ENCODE results near the gene NSUN3.

Gene NSUN3

DNA sequence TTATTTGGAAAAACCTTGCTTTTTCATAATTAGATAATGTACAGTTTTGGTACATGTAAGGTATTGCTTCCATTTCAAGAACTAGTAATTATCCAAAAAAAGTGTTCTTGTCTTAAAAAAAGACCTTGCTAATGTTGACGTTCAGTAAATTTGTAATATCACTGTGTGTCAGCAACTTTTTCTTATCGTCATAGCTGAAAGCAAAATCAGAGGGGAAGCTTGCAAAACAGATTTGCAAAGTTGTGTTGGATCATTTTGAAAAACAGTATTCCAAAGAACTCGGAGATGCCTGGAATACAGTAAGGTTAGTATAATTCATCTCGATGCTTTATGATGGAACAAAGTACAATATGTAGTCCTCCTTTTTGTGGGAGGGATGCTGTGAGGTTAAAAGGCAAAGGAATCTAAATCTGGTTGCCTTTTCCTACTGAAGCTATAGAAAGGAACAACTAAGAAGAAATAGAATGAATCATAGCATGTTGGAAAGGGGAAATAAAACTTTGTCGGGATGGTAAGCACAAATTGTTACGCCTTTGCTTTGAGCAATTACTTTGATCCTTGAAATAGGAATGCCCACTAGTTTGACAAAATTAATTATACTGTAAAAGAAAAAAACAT is 1.5 kb downstream of the NSUN3 start:
- ChIA-PET CTCF (no interaction called here), POLR2A (interaction anchor here (1.8 to 2.2 kb wide), 2 partner anchors 75 to 77 kb away, joined by 4 to 8 read pairs; no protein-coding TSS in a partner anchor)
- TF ChIP-seq NFRKB (IDR thresholded peaks at IDR 0.05) = no peak
- no peak for TF ChIP-seq ZNF384 (IDR thresholded peaks at IDR 0.05)
- no peak for DNase-seq (ENCODE audit: extremely low spot score)

DNA sequence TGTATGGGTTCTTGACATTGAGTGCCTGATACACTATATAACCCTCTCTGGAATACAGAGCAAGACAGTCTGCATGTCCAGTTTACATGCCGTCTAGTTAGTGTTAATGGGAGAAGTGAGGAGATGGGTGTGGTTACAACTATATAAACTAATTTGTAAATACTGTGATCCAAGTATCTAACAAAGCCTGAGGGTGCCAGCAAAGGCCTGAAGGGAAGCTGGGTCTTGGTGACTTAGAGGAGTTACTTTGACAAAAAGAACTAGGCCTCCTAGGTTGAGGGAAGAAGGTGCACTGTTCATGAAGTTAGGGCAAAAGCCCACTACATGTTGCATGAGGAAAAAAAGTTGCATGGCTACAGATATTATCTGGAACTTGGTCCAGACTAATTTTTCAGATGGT is 2.3 kb downstream of the NSUN3 start:
- no peak for DNase-seq (ENCODE audit: extremely low spot score)
- TF ChIP-seq ZNF384 (IDR thresholded peaks at IDR 0.05) = no peak
- no peak for TF ChIP-seq BHLHE40 (IDR thresholded peaks at IDR 0.05; ENCODE audit: borderline replicate concordance)
- TF ChIP-seq ARNT (IDR thresholded peaks at IDR 0.05) = no peak
- TF ChIP-seq FOXA1 (IDR thresholded peaks at IDR 0.05) = no peak
- no peak for TF ChIP-seq FOXK2 (IDR thresholded peaks at IDR 0.05)
- TF ChIP-seq L3MBTL2 (conservative IDR thresholded peaks at IDR 0.05) = no peak
- TF ChIP-seq, protein P1, sequence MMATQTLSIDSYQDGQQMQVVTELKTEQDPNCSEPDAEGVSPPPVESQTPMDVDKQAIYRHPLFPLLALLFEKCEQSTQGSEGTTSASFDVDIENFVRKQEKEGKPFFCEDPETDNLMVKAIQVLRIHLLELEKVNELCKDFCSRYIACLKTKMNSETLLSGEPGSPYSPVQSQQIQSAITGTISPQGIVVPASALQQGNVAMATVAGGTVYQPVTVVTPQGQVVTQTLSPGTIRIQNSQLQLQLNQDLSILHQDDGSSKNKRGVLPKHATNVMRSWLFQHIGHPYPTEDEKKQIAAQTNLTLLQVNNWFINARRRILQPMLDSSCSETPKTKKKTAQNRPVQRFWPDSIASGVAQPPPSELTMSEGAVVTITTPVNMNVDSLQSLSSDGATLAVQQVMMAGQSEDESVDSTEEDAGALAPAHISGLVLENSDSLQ (IDR thresholded peaks at IDR 0.05) = no peak
- TF ChIP-seq TARDBP (IDR thresholded peaks at IDR 0.05) = no peak
- TF ChIP-seq HDGF (IDR thresholded peaks at IDR 0.05; ENCODE audit: borderline replicate concordance) = no peak
- no peak for TF ChIP-seq NFRKB (IDR thresholded peaks at IDR 0.05)
- TF ChIP-seq LEF1 (IDR thresholded peaks at IDR 0.05; ENCODE audit: borderline replicate concordance) = no peak
- TF ChIP-seq SP1 (IDR thresholded peaks at IDR 0.05) = no peak
- no peak for TF ChIP-seq CTBP1 (IDR thresholded peaks at IDR 0.05; ENCODE audit: borderline replicate concordance)
- no peak for TF ChIP-seq ELF4 (IDR thresholded peaks at IDR 0.05)
- no peak for TF ChIP-seq SUZ12 (IDR thresholded peaks at IDR 0.05)
- CTCF ChIA-PET = interaction anchor here (1.2 kb wide), 1 partner anchor 34 kb away, joined by 3 read pairs; no protein-coding TSS in a partner anchor
- POLR2A ChIA-PET = interaction anchor here (0.7 kb wide), 1 partner anchor 75 kb away, joined by 3 read pairs; no protein-coding TSS in a partner anchor

DNA sequence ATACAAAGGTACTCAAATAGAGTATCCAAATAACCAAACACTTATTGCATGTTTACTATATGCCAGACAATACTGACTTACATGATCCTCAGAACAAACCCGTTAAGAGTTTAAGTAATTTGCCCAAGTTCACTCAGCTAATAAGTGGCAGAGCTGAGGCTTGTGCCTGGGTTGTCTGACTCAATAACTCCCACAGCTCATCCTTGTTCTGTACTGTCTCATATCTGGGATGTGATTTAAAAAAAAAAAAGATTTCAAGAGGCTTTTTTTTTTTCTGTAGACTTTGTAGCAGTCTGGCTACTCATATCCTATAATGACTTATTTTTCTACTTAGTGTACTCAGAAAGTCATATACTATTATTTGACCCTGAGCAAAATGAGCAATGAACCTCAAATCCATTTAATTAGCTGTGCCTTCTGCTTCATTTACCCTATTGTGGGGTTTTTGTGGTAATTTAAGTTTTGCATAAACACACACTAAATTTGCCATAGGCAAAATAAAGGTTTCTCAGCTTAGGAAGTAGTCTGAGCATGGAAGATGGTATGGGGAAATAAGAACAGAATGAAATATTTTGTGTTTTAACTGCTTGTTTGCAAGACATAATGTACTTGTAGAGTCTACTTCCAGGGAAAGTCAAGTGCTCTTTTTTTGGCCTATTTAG is 3.1 kb downstream of the NSUN3 start:
- no peak for TF ChIP-seq ELF4 (IDR thresholded peaks at IDR 0.05)
- no peak for TF ChIP-seq ZNF384 (IDR thresholded peaks at IDR 0.05)
- TF ChIP-seq BHLHE40 (IDR thresholded peaks at IDR 0.05; ENCODE audit: borderline replicate concordance) = no peak
- no peak for TF ChIP-seq TARDBP (IDR thresholded peaks at IDR 0.05)
- no peak for TF ChIP-seq FOXA1 (IDR thresholded peaks at IDR 0.05)
- no peak for TF ChIP-seq CTBP1 (IDR thresholded peaks at IDR 0.05; ENCODE audit: borderline replicate concordance)
- TF ChIP-seq HDGF (IDR thresholded peaks at IDR 0.05; ENCODE audit: borderline replicate concordance) = no peak
- no peak for TF ChIP-seq LEF1 (IDR thresholded peaks at IDR 0.05; ENCODE audit: borderline replicate concordance)
- TF ChIP-seq SP1 (IDR thresholded peaks at IDR 0.05) = no peak
- no peak for TF ChIP-seq FOXK2 (IDR thresholded peaks at IDR 0.05)
- no peak for TF ChIP-seq NFRKB (IDR thresholded peaks at IDR 0.05)
- TF ChIP-seq ARNT (IDR thresholded peaks at IDR 0.05) = no peak
- TF ChIP-seq L3MBTL2 (conservative IDR thresholded peaks at IDR 0.05) = no peak
- ChIA-PET CTCF (interaction anchor here (1.2 kb wide), 1 partner anchor 33 kb away, joined by 3 read pairs; no protein-coding TSS in a partner anchor), POLR2A (interaction anchor here (0.7 kb wide), 1 partner anchor 76 kb away, joined by 3 read pairs; no protein-coding TSS in a partner anchor)
- DNase-seq (ENCODE audit: extremely low spot score) = no peak

DNA sequence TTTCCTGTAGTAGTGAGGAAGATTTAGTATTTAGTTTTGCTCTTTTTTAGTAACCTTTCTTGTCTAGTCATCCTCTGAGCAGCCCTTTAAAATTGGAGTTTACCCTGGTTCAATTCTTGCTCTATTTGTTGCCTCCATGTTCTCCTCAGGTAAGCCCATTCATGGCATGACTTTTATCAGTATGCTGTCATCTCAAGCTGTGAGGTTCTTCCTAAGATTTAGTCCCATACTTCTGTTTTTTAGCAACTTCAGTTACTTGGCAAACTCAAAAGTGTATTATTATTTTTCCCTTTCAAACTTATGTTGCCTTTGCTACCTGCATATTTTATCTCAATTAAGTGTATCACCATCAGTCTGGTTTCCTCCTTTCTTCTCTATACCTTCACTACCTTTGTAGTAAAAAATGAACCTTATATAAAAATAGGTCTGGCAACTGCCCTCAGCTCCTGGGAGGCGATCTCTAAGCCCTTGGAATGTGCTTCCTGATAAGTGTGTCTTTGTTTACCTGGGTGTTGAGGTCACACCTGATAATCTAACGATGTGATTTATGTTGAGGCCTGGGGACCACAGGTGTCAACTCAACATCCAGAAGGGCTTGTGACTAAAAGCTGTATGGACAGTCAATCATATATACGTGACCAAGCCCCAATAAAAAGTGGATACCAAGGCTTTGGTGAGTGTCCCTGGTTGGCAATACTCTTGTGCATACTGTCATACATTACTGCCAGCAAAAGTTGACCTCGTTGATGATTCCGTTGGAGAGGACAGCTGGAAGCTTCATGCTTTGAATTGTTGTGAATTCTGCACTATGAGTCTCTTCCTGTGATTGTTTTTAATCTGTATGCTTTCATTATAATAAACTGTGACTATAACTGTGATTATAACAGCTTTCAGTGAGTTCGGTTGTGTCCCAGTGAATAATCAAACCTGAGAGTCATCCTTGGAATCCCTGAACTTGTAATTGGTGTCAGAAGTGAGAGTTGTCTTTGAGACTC is 3.9 kb downstream of the NSUN3 start:
- TF ChIP-seq FOXK2 (IDR thresholded peaks at IDR 0.05) = no peak
- TF ChIP-seq SP1 (IDR thresholded peaks at IDR 0.05) = no peak
- TF ChIP-seq L3MBTL2 (conservative IDR thresholded peaks at IDR 0.05) = no peak
- no peak for TF ChIP-seq ELF4 (IDR thresholded peaks at IDR 0.05)
- DNase-seq (ENCODE audit: extremely low spot score) = no peak
- POLR2A ChIA-PET = no interaction called here
- CTCF ChIA-PET = interaction anchor here (0.8 to 1.2 kb wide), 2 partner anchors 32 to 33 kb away, joined by 3 read pairs; no protein-coding TSS in a partner anchor

DNA sequence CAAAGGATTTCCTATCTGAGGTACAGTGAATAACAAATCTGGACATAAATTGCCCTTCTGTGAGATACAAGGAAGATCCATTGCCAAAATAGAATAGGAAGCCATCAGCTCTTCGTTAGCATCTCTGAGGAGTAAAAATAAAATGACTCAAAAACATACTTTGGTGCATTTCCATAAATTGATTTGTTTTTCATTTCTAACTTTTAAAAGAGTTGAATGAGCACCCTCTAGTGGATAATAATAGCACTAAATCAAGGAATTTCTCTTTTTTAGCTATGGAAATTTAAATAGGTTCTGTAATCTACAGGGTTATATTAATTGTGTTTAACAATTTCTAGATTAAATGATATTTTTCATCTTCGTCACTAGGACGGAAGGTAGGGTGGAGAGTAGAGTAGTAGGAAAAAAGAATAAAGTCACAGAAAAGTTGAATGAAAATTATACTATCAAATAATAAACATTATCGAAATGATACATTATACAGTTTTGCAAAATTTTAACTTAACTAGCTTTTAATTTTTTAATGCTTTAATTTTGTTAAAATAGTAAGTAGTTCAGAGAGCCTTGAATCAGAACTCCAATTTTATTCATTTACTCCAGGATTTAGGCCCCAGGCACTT is 6.4 kb downstream of the NSUN3 start:
- CTCF ChIA-PET = interaction anchor here (0.5 to 1.2 kb wide), 10 partner anchors 9 to 68 kb away, joined by 3 to 5 read pairs (median 3); no protein-coding TSS in a partner anchor
- POLR2A ChIA-PET = no interaction called here
- no peak for DNase-seq (ENCODE audit: extremely low spot score)
- TF ChIP-seq BHLHE40 (IDR thresholded peaks at IDR 0.05; ENCODE audit: borderline replicate concordance) = no peak
- no peak for TF ChIP-seq ELF4 (IDR thresholded peaks at IDR 0.05)
- TF ChIP-seq SUZ12 (IDR thresholded peaks at IDR 0.05) = no peak
- no peak for TF ChIP-seq FOXA1 (IDR thresholded peaks at IDR 0.05)
- TF ChIP-seq NFRKB (IDR thresholded peaks at IDR 0.05) = no peak
- no peak for TF ChIP-seq HDGF (IDR thresholded peaks at IDR 0.05; ENCODE audit: borderline replicate concordance)
- TF ChIP-seq CTBP1 (IDR thresholded peaks at IDR 0.05; ENCODE audit: borderline replicate concordance) = no peak
- no peak for TF ChIP-seq TARDBP (IDR thresholded peaks at IDR 0.05)
- no peak for TF ChIP-seq LEF1 (IDR thresholded peaks at IDR 0.05; ENCODE audit: borderline replicate concordance)
- TF ChIP-seq ZNF384 (IDR thresholded peaks at IDR 0.05) = no peak
- no peak for TF ChIP-seq SP1 (IDR thresholded peaks at IDR 0.05)
- TF ChIP-seq, protein P1 (IDR thresholded peaks at IDR 0.05) = no peak
- no peak for TF ChIP-seq L3MBTL2 (conservative IDR thresholded peaks at IDR 0.05)
- no peak for TF ChIP-seq FOXK2 (IDR thresholded peaks at IDR 0.05)
- TF ChIP-seq FOXM1 (IDR thresholded peaks at IDR 0.05; ENCODE audit: borderline replicate concordance) = no peak
- TF ChIP-seq ARNT (IDR thresholded peaks at IDR 0.05) = no peak

Measured in HEK293T (cell line).